ENCODE data around the gene RGPD8. TPM values are rescaled to one million over a fixed set of nuclear protein-coding genes. Genes with fewer than 3 reads are reported as not detected.

RGPD8 gene
- total RNA-seq: 37.1 TPM

DNA sequence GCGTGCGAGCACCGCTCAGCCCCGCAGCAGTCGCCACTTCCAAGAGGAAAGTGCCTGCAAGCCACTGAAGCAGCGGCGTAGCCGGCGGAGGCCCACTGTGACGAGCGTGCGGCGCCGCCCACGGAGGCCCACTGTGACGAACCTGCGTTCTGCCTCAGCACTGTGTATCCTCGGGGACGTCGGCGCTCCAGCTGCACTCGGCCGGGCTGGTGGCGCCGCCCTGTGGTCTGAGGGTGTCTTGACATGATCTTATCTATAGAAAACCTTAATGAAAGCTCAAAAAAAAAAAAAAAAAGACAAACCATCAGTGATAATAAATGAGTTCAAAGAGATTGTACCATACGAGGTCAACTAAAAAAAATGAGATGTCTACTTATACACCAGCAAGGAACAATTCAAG lies at the start of gene RGPD8:
Gene RGPD8 (minus strand): TSS at position 166 of the 400 bp plus-strand sequence. CDS start 192 bp downstream, outside the sequence.

DNA sequence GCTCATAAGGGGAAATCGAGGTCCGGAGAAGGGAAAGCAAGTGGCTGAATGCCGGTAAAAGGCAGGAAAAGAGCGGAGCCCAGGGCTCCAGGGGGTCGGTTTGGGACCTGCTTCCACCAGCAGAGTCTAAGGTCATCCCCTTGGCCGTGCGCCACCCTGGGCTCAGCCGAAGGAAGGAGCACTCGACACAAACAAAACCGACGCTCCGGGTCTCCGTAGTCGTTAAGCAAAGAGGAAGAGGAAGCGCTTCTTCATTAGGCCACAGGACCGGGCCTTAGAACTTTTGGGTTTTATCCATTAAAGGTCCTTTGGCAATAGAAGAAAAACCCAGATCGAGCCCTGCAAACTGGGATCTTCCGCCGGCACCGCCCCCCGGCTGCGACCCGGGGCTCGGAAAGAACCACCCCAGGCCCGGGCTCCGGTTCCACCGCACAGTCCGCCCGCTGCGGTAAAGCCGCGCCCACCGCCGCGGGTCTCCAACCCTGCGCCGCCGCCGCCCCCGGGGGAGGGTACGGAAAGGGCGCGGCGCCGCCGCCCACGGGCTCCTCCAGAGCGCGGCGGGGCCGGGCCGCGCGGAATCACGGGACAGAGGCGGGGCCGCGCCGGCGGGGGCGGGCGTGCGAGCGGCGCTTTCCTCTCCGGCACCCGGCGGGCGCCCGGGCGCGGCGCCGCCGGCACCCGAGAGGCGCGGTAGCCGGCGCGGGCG lies 48.2 kb upstream of the RGPD8 start, which contains the start of gene TTL:
Gene TTL (plus strand): TSS at position 629 of the 706 bp plus-strand sequence. CDS start 189 bp downstream, outside the sequence.

Other genes starting within 250 kb of the RGPD8 start
- 19.9 TPM for gene ZC3H8, start 178.6 kb downstream of the RGPD8 start, total RNA-seq
- 31.9 TPM for gene ZC3H6, start 158.0 kb downstream of the RGPD8 start, total RNA-seq
- 31.2 TPM for gene TTL, start 48.5 kb upstream of the RGPD8 start, total RNA-seq
- gene POLR1B, start 108.8 kb upstream of the RGPD8 start, total RNA-seq: 27.4 TPM
- gene CHCHD5, start 151.0 kb upstream of the RGPD8 start, total RNA-seq: 28.8 TPM
- gene SLC20A1, start 212.3 kb upstream of the RGPD8 start, total RNA-seq: 71.6 TPM